Measurements from ENCODE around the gene KCNIP1. TPM values are rescaled to one million over a fixed set of nuclear protein-coding genes. Genes with fewer than 3 reads are reported as not detected.
A peak's percentile ranks its signal among the peaks of the same experiment; 100 is the strongest.

KCNIP1 gene
- total RNA-seq, 1 experiment from 2014 or later: not detected

- Histone ChIP-seq H3K9ac (ENCODE audit: low read length) (no peak overlapping the region), H3K79me2 (ENCODE audit: low read length) (no peaks in the 10 kb centered on the region), H3K36me3 (ENCODE audit: low read depth, low read length) (no peaks in the 10 kb centered on the region), H3K27me3 (ENCODE audit: low read length) (no peaks in the 10 kb centered on the region), H3F3A (ENCODE audit: low read length, unreplicated experiment) (no peaks in the 10 kb centered on the region), H2AFZ (ENCODE audit: low read length) (0 out of 2 replicates have a peak overlapping the region, but pooled peaks have one; percentile 30), H3K4me3 (ENCODE audit: low read length) (no peak overlapping the region), H3K4me1 (ENCODE audit: insufficient read depth, low read length) (no peaks in the 10 kb centered on the region), H3K4me2 (ENCODE audit: low read length) (peak overlapping the region; percentile 28), H3K9me2 (replicated peaks; ENCODE audit: low read length) (no peaks in the 10 kb centered on the region), H3K27ac (ENCODE audit: low read length) (no peak overlapping the region), H3K9me3 (ENCODE audit: low read length) (no peaks in the 10 kb centered on the region), H4K20me1 (ENCODE audit: low read length) (no peaks in the 10 kb centered on the region)
- no TSS peak for BruUV-seq (replicated peaks)
- ChIA-PET POLR2A (ENCODE audit: unreplicated experiment) (no interaction called here), CTCF (no interaction called here)
- ATAC-seq (no peak; the same call in 1 of the 2 replicates), DNase-seq (peak; percentile 19)
- TF ChIP-seq EZH2phosphoT487 (IDR thresholded peaks at IDR 0.05; ENCODE audit: borderline replicate concordance, low read length) (no peak), CTCF (conservative IDR thresholded peaks at IDR 0.05; ENCODE audit: low read depth, low read length) (no peak), EZH2 (IDR thresholded peaks at IDR 0.05; ENCODE audit: low read length, unreplicated experiment) (no peak)
- intact Hi-C loops (cut with micrococcal nuclease): no loop called here
Measured at GRCh38 chr5:170534177-170534576, 30.4 kb downstream of the KCNIP1 start.

- Histone ChIP-seq H3K4me3 (ENCODE audit: low read length) (no peak overlapping the region), H3F3A (ENCODE audit: low read length, unreplicated experiment) (no peaks in the 10 kb centered on the region), H3K4me2 (ENCODE audit: low read length) (no peak overlapping the region), H3K27ac (ENCODE audit: low read length) (no peak overlapping the region), H4K20me1 (ENCODE audit: low read length) (no peaks in the 10 kb centered on the region), H3K9ac (ENCODE audit: low read length) (no peak overlapping the region), H3K36me3 (ENCODE audit: low read depth, low read length) (no peaks in the 10 kb centered on the region), H3K79me2 (ENCODE audit: low read length) (no peaks in the 10 kb centered on the region), H2AFZ (ENCODE audit: low read length) (no peak overlapping the region), H3K9me2 (replicated peaks; ENCODE audit: low read length) (no peaks in the 10 kb centered on the region), H3K4me1 (ENCODE audit: insufficient read depth, low read length) (no peaks in the 10 kb centered on the region), H3K9me3 (ENCODE audit: low read length) (no peaks in the 10 kb centered on the region), H3K27me3 (ENCODE audit: low read length) (no peaks in the 10 kb centered on the region)
- CTCF ChIA-PET: no interaction called here
- DNase-seq (no peak), ATAC-seq (no peak)
- TF ChIP-seq CTCF (conservative IDR thresholded peaks at IDR 0.05; ENCODE audit: low read depth, low read length) (no peak), EZH2phosphoT487 (IDR thresholded peaks at IDR 0.05; ENCODE audit: borderline replicate concordance, low read length) (no peak), EZH2 (IDR thresholded peaks at IDR 0.05; ENCODE audit: low read length, unreplicated experiment) (no peak)
- BruUV-seq (replicated peaks): no TSS peak
- POLR2A ChIA-PET (ENCODE audit: unreplicated experiment): interaction anchor here (0.7 kb wide), 1 partner anchor 23 kb away, joined by 8 read pairs; no protein-coding TSS in a partner anchor
- intact Hi-C loops (cut with micrococcal nuclease): no loop called here
Measured at GRCh38 chr5:170534941-170535340, 31.1 kb downstream of the KCNIP1 start.

DNA sequence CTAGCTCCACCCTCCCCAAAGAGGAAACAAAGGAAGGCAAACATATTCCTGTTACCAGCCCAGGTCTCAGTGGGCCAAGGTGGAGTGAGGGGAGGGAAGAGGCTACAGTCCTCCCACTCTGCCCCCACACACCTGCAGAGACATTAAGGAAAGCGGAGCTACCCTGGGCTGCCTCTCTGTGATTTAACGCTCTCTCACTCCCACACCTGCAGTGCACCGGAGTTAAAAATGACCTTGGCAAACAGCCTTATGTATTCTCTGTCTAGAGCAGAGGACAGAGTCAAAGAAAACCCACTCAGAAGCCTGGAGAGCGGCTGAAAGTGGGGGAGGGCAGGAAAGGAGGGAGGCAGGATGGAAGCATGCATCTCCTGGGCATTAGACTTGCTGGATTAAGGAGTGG, 32.7 kb downstream of the KCNIP1 start:
- CTCF ChIA-PET: no interaction called here
- no peak overlapping the region for H3K27ac ChIP-seq (ENCODE audit: low read length)
- POLR2A ChIA-PET (ENCODE audit: unreplicated experiment): no interaction called here
- ATAC-seq (no peak), DNase-seq (no peak)
- no peaks in the 10 kb centered on the region for H4K20me1 ChIP-seq (ENCODE audit: low read length)
- H3K36me3 ChIP-seq (ENCODE audit: low read depth, low read length): no peaks in the 10 kb centered on the region
- no peak overlapping the region for H2AFZ ChIP-seq (ENCODE audit: low read length)
- intact Hi-C loops (cut with micrococcal nuclease): no loop called here
- H3K9me3 ChIP-seq (ENCODE audit: low read length): no peaks in the 10 kb centered on the region
- H3K4me3 ChIP-seq (ENCODE audit: low read length): no peak overlapping the region
- no peaks in the 10 kb centered on the region for H3K27me3 ChIP-seq (ENCODE audit: low read length)
- no TSS peak for BruUV-seq (replicated peaks)
- no peaks in the 10 kb centered on the region for H3K9me2 ChIP-seq (replicated peaks; ENCODE audit: low read length)
- H3F3A ChIP-seq (ENCODE audit: low read length, unreplicated experiment): no peaks in the 10 kb centered on the region
- TF ChIP-seq EZH2phosphoT487 (IDR thresholded peaks at IDR 0.05; ENCODE audit: borderline replicate concordance, low read length): no peak
- TF ChIP-seq EZH2 (IDR thresholded peaks at IDR 0.05; ENCODE audit: low read length, unreplicated experiment): no peak
- TF ChIP-seq CTCF (conservative IDR thresholded peaks at IDR 0.05; ENCODE audit: low read depth, low read length): no peak
- no peak overlapping the region for H3K4me2 ChIP-seq (ENCODE audit: low read length)
- H3K79me2 ChIP-seq (ENCODE audit: low read length): no peaks in the 10 kb centered on the region
- no peaks in the 10 kb centered on the region for H3K4me1 ChIP-seq (ENCODE audit: insufficient read depth, low read length)
- no peak overlapping the region for H3K9ac ChIP-seq (ENCODE audit: low read length)

Data from PC-3 (cell line).